HepG2 (cell line): ENCODE data around the gene ZNF77. TPM values are rescaled to one million over a fixed set of nuclear protein-coding genes. Genes with fewer than 3 reads are reported as not detected.

ENCODE experiments used
- ATAD3A ChIP-seq: sonication (generic); formaldehyde crosslinking; IDR thresholded peaks from 2 replicates; pipeline ENCODE4 v1.4.0; 2020; ENCODE audit warnings: missing genetic modification reagents
- CCAR2 ChIP-seq: fragments of 200-400 bp; formaldehyde crosslinking; optimal IDR thresholded peaks from 2 replicates; pipeline ENCODE3; 2018; ENCODE audit warnings: low read depth, mild to moderate bottlenecking, low read length, moderate library complexity
- MNT ChIP-seq: fragments of 450-650 bp; IDR thresholded peaks from 2 replicates; pipeline ENCODE4 v1.6.1; 2016
- NFE2L1 ChIP-seq: sonication (generic); formaldehyde crosslinking; IDR thresholded peaks from 2 replicates; pipeline ENCODE4 v1.4.0; 2020; ENCODE audit warnings: missing genetic modification reagents, mild to moderate bottlenecking, borderline replicate concordance
- PAWR ChIP-seq: sonication (generic); formaldehyde crosslinking; IDR thresholded peaks from 2 replicates; pipeline ENCODE4 v1.4.0; 2020; ENCODE audit warnings: missing genetic modification reagents, mild to moderate bottlenecking, borderline replicate concordance
- PHF8 ChIP-seq: sonication (generic); formaldehyde crosslinking; IDR thresholded peaks from 2 replicates; pipeline ENCODE4 v1.5.0; 2020; ENCODE audit warnings: missing genetic modification reagents
- RBM39 ChIP-seq: fragments of 200-400 bp; formaldehyde crosslinking; IDR thresholded peaks from one replicate; pipeline ENCODE4 v1.6.1; 2018; ENCODE audit warnings: antibody characterized with exemption, mild to moderate bottlenecking, low read depth, low read length; ENCODE audit not compliant: poor library complexity, severe bottlenecking
- SCMH1 ChIP-seq: sonication (generic); formaldehyde crosslinking; IDR thresholded peaks from 2 replicates; pipeline ENCODE4 v1.9.0; 2021; ENCODE audit warnings: missing genetic modification reagents, mild to moderate bottlenecking, borderline replicate concordance
- SOX13 ChIP-seq, 3 experiments: fragments of 450-650 bp in 1 of 3; sonication (generic) in 1 of 3; formaldehyde crosslinking in 1 of 3; IDR thresholded peaks in 2 of 3; conservative IDR thresholded peaks in 1 of 3; 2 replicates each; pipeline versions ENCODE4 v1.5.0 to v1.6.1; 2016 to 2020; ENCODE audit warnings: antibody characterized with exemption in 1 of 3, mild to moderate bottlenecking in 1 of 3, missing compliant biosample characterization in 1 of 3, missing genetic modification reagents in 1 of 3, moderate library complexity in 1 of 3
- SP1 ChIP-seq, 2 experiments: fragments of 450-650 bp in 1 of 2; sonication (generic) in 1 of 2; formaldehyde crosslinking in 1 of 2; IDR thresholded peaks; 2 replicates each; pipeline versions ENCODE4 v1.4.0 to v1.6.1; 2016 to 2020; ENCODE audit warnings: missing genetic modification reagents in 1 of 2
- TBP ChIP-seq: sonication (generic); formaldehyde crosslinking; IDR thresholded peaks from 2 replicates; pipeline ENCODE4 v1.5.0; 2020; ENCODE audit warnings: missing genetic modification reagents
- THAP11 ChIP-seq: IDR thresholded peaks from 2 replicates; pipeline ENCODE4 v1.6.1; 2016; ENCODE audit warnings: missing biosample characterization, missing genetic modification reagents
- THYN1 ChIP-seq: sonication (generic); formaldehyde crosslinking; IDR thresholded peaks from 2 replicates; pipeline ENCODE4 v1.8.1; 2023; ENCODE audit warnings: low read depth, mild to moderate bottlenecking, moderate library complexity, missing genetic modification reagents, borderline replicate concordance
- ZBTB7A ChIP-seq: sonication (generic); formaldehyde crosslinking; IDR thresholded peaks from 2 replicates; pipeline ENCODE4 v1.8.0; 2022; ENCODE audit warnings: mild to moderate bottlenecking, missing genetic modification reagents
- ZNF225 ChIP-seq: sonication (generic); formaldehyde crosslinking; IDR thresholded peaks from 2 replicates; pipeline ENCODE4 v1.4.0; 2020; ENCODE audit warnings: mild to moderate bottlenecking, missing genetic modification reagents
- ZNF713 ChIP-seq: sonication (generic); formaldehyde crosslinking; IDR thresholded peaks from 2 replicates; pipeline ENCODE4 v1.4.0; 2020; ENCODE audit warnings: mild to moderate bottlenecking, missing genetic modification reagents
- ZNF766 ChIP-seq: sonication (generic); formaldehyde crosslinking; IDR thresholded peaks from 2 replicates; pipeline ENCODE4 v1.5.0; 2020; ENCODE audit warnings: missing genetic modification reagents, borderline replicate concordance
- ZNF772 ChIP-seq: sonication (generic); formaldehyde crosslinking; IDR thresholded peaks from 2 replicates; pipeline ENCODE4 v1.5.0; 2020; ENCODE audit warnings: mild to moderate bottlenecking, missing genetic modification reagents
- ZNF879 ChIP-seq: sonication (generic); formaldehyde crosslinking; IDR thresholded peaks from 2 replicates; pipeline ENCODE4 v1.8.1; 2023; ENCODE audit warnings: missing genetic modification reagents
- polyA plus RNA-seq, 8 experiments: library from polyadenylated mRNA; depleted of rRNA in 3 of 8; stranded (reverse) in 7 of 8; unstranded in 1 of 8; fragments of >200 nt; fragmentation: Illumina TruSeq in 4 of 8; extraction: Trizol in 4 of 8; gene quantifications; 2 replicates each; pipeline versions ENCODE4 v1.2.1 to v1.2.3, GENCODE V29; 2011 to 2016; ENCODE audit warnings: low read depth in 4 of 8, missing spikeins in 1 of 8, mixed read lengths in 1 of 8; ENCODE audit not compliant: insufficient read depth in 1 of 8
- total RNA-seq, 5 experiments: library from RNA; depleted of rRNA; stranded (reverse); fragments of >200 nt; fragmentation: Illumina TruSeq; extraction: Trizol; gene quantifications; 2 replicates each; pipeline ENCODE4 v1.2.3, GENCODE V29; 2016; ENCODE audit warnings: low read depth in 1 of 5
- TF ChIP-seq, protein P1 (sequence below): sonication (generic); formaldehyde crosslinking; IDR thresholded peaks from 2 replicates; pipeline ENCODE4 v1.8.0; 2022; ENCODE audit warnings: mild to moderate bottlenecking, missing genetic modification reagents, moderate library complexity
- TF ChIP-seq, protein P2 (sequence below): sonication (generic); formaldehyde crosslinking; IDR thresholded peaks from 2 replicates; pipeline ENCODE4 v1.5.1; 2020; ENCODE audit warnings: missing genetic modification reagents, mild to moderate bottlenecking, borderline replicate concordance
- TF ChIP-seq, protein P3 (sequence below): sonication (generic); formaldehyde crosslinking; IDR thresholded peaks from 2 replicates; pipeline ENCODE4 v1.4.0; 2020; ENCODE audit warnings: missing genetic modification reagents, borderline replicate concordance

Gene ZNF77
- total and polyA plus RNA-seq, 2 of the 13 experiments (the other 11 are each of a cell fraction or from before 2014, with no cell fraction given), result 7.1 to 11.5 TPM

GRCh38 chr19:2900296-2901252 is 44.2 kb downstream of the ZNF77 start, which contains the start of gene ZNF57 (continued):
- TF ChIP-seq, protein P1, sequence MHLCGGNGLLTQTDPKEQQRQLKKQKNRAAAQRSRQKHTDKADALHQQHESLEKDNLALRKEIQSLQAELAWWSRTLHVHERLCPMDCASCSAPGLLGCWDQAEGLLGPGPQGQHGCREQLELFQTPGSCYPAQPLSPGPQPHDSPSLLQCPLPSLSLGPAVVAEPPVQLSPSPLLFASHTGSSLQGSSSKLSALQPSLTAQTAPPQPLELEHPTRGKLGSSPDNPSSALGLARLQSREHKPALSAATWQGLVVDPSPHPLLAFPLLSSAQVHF, result peak; percentile 55; the same call in 1 of the 2 replicates
- TF ChIP-seq, protein P2, sequence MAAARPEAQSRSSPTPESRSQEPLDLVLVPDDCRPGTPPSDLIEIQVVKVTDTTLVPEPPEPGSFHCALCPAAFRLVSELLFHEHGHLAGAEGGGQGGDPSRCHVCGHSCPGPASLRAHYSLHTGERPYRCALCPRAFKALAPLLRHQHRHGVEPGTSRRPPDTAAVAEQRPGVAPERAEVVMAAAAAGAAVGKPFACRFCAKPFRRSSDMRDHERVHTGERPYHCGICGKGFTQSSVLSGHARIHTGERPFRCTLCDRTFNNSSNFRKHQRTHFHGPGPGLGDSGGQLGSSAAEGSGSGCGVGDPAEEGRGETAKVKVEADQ (CRISPR knock-in tag), result 0 out of 2 replicates have a peak, but pooled peaks have one; percentile 59
- TF ChIP-seq THYN1 (CRISPR knock-in tag), result peak; percentile 71; the same call in 1 of the 2 replicates
- no peak for TF ChIP-seq SCMH1 (CRISPR knock-in tag)
- TF ChIP-seq RBM39, result peak; percentile 36
- TF ChIP-seq CCAR2, result no peak
- no peak for TF ChIP-seq SOX13 (IDR thresholded peaks at IDR 0.05)
- TF ChIP-seq SOX13 (CRISPR knock-in tag; conservative IDR thresholded peaks at IDR 0.05 in 1 of 2, IDR thresholded peaks at IDR 0.05 in 1 of 2), result 0 out of 4 replicates have a peak, but pooled peaks have one; percentile 7 to 44
- 0 out of 2 replicates have a peak, but pooled peaks have one; percentile 45 for TF ChIP-seq ATAD3A (CRISPR knock-in tag)
- peak; percentile 79 for TF ChIP-seq PHF8 (CRISPR knock-in tag)
- TF ChIP-seq ZNF766 (CRISPR knock-in tag), result 0 out of 2 replicates have a peak, but pooled peaks have one; percentile 35
- TF ChIP-seq ZNF713 (CRISPR knock-in tag), result 0 out of 2 replicates have a peak, but pooled peaks have one; percentile 12
- no peak for TF ChIP-seq ZNF225 (CRISPR knock-in tag)
- TF ChIP-seq ZNF772, result 0 out of 2 replicates have a peak, but pooled peaks have one; percentile 8
- no peak for TF ChIP-seq TBP
- peak; percentile 65 for TF ChIP-seq MNT
- TF ChIP-seq PAWR (CRISPR knock-in tag), result no peak
- no peak for TF ChIP-seq NFE2L1
- TF ChIP-seq THAP11, result peak; percentile 71
- peak; percentile 74; the same call in 1 of the 2 replicates for TF ChIP-seq ZBTB7A (CRISPR knock-in tag)
- TF ChIP-seq, protein P3, sequence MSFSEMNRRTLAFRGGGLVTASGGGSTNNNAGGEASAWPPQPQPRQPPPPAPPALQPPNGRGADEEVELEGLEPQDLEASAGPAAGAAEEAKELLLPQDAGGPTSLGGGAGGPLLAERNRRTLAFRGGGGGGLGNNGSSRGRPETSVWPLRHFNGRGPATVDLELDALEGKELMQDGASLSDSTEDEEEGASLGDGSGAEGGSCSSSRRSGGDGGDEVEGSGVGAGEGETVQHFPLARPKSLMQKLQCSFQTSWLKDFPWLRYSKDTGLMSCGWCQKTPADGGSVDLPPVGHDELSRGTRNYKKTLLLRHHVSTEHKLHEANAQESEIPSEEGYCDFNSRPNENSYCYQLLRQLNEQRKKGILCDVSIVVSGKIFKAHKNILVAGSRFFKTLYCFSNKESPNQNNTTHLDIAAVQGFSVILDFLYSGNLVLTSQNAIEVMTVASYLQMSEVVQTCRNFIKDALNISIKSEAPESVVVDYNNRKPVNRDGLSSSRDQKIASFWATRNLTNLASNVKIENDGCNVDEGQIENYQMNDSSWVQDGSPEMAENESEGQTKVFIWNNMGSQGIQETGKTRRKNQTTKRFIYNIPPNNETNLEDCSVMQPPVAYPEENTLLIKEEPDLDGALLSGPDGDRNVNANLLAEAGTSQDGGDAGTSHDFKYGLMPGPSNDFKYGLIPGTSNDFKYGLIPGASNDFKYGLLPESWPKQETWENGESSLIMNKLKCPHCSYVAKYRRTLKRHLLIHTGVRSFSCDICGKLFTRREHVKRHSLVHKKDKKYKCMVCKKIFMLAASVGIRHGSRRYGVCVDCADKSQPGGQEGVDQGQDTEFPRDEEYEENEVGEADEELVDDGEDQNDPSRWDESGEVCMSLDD (CRISPR knock-in tag), result no peak
- TF ChIP-seq SP1 (IDR thresholded peaks at IDR 0.05), result peak; percentile 60; the same call in 1 of the 2 replicates
- TF ChIP-seq SP1 (CRISPR knock-in tag; IDR thresholded peaks at IDR 0.05), result peak; percentile 91
- peak; percentile 61; the same call in 1 of the 2 replicates for TF ChIP-seq ZNF879 (CRISPR knock-in tag)
